HG02943 (cell line): ENCODE measurements around the gene UGCG.

Experiments used
- ATAC-seq: cut with Tn5 transposase; IDR thresholded peaks from one replicate; pipeline ENCODE4 v1.9.1; 2021; ENCODE audit warnings: mild to moderate bottlenecking, low read depth, moderate library complexity; ENCODE audit not compliant: unreplicated experiment

UGCG gene

GRCh38 chr9:111916234-111916645 lies 19.6 kb downstream of the UGCG start:
- peak; percentile 44 for ATAC-seq

- no peak for ATAC-seq
These were observed 20.6 kb downstream of the UGCG start for GRCh38 chr9:111917201-111917600.

- ATAC-seq = no peak
These were observed 21.4 kb downstream of the UGCG start for GRCh38 chr9:111917980-111918379.

GRCh38 chr9:111919875-111920274 lies 23.3 kb downstream of the UGCG start:
- ATAC-seq = no peak

GRCh38 chr9:111920531-111920930 lies 23.9 kb downstream of the UGCG start:
- ATAC-seq = no peak

GRCh38 chr9:111922324-111923013 lies 25.9 kb downstream of the UGCG start:
- no peak for ATAC-seq

- ATAC-seq = no peak
These were observed 27.7 kb downstream of the UGCG start for GRCh38 chr9:111924281-111924680.

- ATAC-seq = no peak
These were observed 28.6 kb downstream of the UGCG start for GRCh38 chr9:111925017-111925770.

- no peak for ATAC-seq
These were observed 29.2 kb downstream of the UGCG start for GRCh38 chr9:111925784-111926183.

- ATAC-seq = peak; percentile 100
These were observed 29.8 kb downstream of the UGCG start for GRCh38 chr9:111926421-111926875.

GRCh38 chr9:111928359-111928720 lies 31.7 kb downstream of the UGCG start:
- ATAC-seq = no peak

GRCh38 chr9:111934747-111935146 lies 38.1 kb downstream of the UGCG start:
- no peak for ATAC-seq

- ATAC-seq = no peak
These were observed 39.8 kb downstream of the UGCG start for GRCh38 chr9:111936391-111936790.

GRCh38 chr9:111937301-111937700 lies 40.7 kb downstream of the UGCG start:
- ATAC-seq = no peak

GRCh38 chr9:111937781-111938426 lies 41.3 kb downstream of the UGCG start:
- ATAC-seq = peak; percentile 58

- ATAC-seq = no peak
These were observed 41.8 kb downstream of the UGCG start for GRCh38 chr9:111938427-111938800.

- no peak for ATAC-seq
These were observed 42.7 kb downstream of the UGCG start for GRCh38 chr9:111939322-111939721.

- no peak for ATAC-seq
These were observed 44.1 kb downstream of the UGCG start for GRCh38 chr9:111940697-111941096.

- no peak for ATAC-seq
These were observed 46.6 kb downstream of the UGCG start for GRCh38 chr9:111943200-111943599.

- ATAC-seq = no peak
These were observed 47.1 kb downstream of the UGCG start for GRCh38 chr9:111943746-111944145.

GRCh38 chr9:111944241-111944866 lies 47.7 kb downstream of the UGCG start:
- ATAC-seq = no peak
